K562 (cell line): ENCODE data around the gene C19orf67. TPM values are rescaled to one million over a fixed set of nuclear protein-coding genes. Genes with fewer than 3 reads are reported as not detected.
"Not testable (repeated sequence)": the region's sequence is repeated elsewhere in the genome, so short reads cannot be mapped to it uniquely, and the experiment has no call there.

ENCODE experiments used
- ATAC-seq: fragments of 200-7000 bp; cut with Tn5 transposase; 3 replicates; pipeline ENCODE4 v1.9.1; 2020; ENCODE audit warnings: moderate library complexity
- BruUV-seq: library from RNA; stranded (reverse); fragments of 400-500 nt; replicated peaks from 2 replicates; lab custom pipeline; 2021; lab: Mats Ljungman, UMichigan
- CTCF ChIA-PET: fragments of 300-600 bp; formaldehyde crosslinking; extraction: SDS; loops from one replicate; lab custom pipeline; 2021; ENCODE audit warnings: low intra/inter-chr PET ratio; lab: Yijun Ruan, JAX
- POLR2A ChIA-PET: fragments of 300-600, 350-650 bp; sonication (Branson Sonifier 250); formaldehyde crosslinking; extraction: SDS; loops from one replicate; lab custom pipeline; 2021; ENCODE audit warnings: antibody characterized with exemption, inconsistent platforms; lab: Yijun Ruan, JAX
- DNase-seq, 4 experiments: peaks; one replicate each; pipeline versions ENCODE4 v3.0.0 to v3.0.0-alpha.2; 2011 to 2018; ENCODE audit warnings: low spot score in 3 of 4, mixed read lengths in 3 of 4; ENCODE audit errors: extremely low read depth in 1 of 4
- FAIRE-seq: peaks from 2 replicates; lab custom pipeline; 2011; peaks lifted over from hg19 to GRCh38; lab: Jason Lieb, UNC
- H2AFZ ChIP-seq: 2 replicates; pipeline ENCODE4 v1.6.0; 2011; ENCODE audit warnings: low read depth, low read length, control low read depth, inconsistent platforms
- H3K27ac ChIP-seq: fragments of 200-600 bp; 3 replicates; pipeline ENCODE4 v1.8.0; 2011; ENCODE audit warnings: low read depth, mild to moderate bottlenecking, control low read depth, inconsistent platforms, low read length, moderate library complexity, mixed read lengths; ENCODE audit errors: extremely low read depth
- H3K27me3 ChIP-seq, 2 experiments: fragments of 300-600 bp in 1 of 2; 2 replicates in 1 of 2; 3 replicates in 1 of 2; pipeline versions ENCODE4 v1.6.0 to v1.8.0; 2011; ENCODE audit warnings: inconsistent platforms in 2 of 2, low read length in 2 of 2, mild to moderate bottlenecking in 1 of 2, mixed read lengths in 1 of 2, moderate library complexity in 1 of 2; ENCODE audit not compliant: control insufficient read depth in 2 of 2, insufficient read depth in 2 of 2
- H3K36me3 ChIP-seq: fragments of 300-600 bp; 3 replicates; pipeline ENCODE4 v1.8.0; 2011; ENCODE audit warnings: mild to moderate bottlenecking, low read length, inconsistent platforms; ENCODE audit not compliant: control insufficient read depth, insufficient read depth
- H3K4me1 ChIP-seq, 2 experiments: fragments of 200-600 bp in 1 of 2; replicated peaks in 1 of 2; 2 replicates in 1 of 2; 3 replicates in 1 of 2; pipeline versions ENCODE4 v1.5.1 to v1.8.0; 2011; ENCODE audit warnings: inconsistent platforms in 2 of 2, low read length in 2 of 2, mild to moderate bottlenecking in 1 of 2, mixed read lengths in 1 of 2, moderate library complexity in 1 of 2; ENCODE audit not compliant: control insufficient read depth in 2 of 2, insufficient read depth in 2 of 2
- H3K4me2 ChIP-seq: 2 replicates; pipeline ENCODE4 v1.6.1; 2011; ENCODE audit warnings: low read length, control low read depth, inconsistent platforms, mixed read lengths; ENCODE audit not compliant: insufficient read depth
- H3K4me3 ChIP-seq: fragments of 200-600 bp; sonication (generic), shearing (Covaris generic); 2 replicates; pipeline ENCODE4 v1.5.1; 2016; ENCODE audit warnings: control low read depth, inconsistent platforms
- H3K79me2 ChIP-seq: fragments of 200-600 bp; 3 replicates; pipeline ENCODE4 v1.8.0; 2011; ENCODE audit warnings: low read length, inconsistent platforms; ENCODE audit not compliant: control insufficient read depth, insufficient read depth
- H3K9ac ChIP-seq, 2 experiments: 2 replicates each; pipeline versions ENCODE4 v1.6.0 to v1.6.1; 2011; ENCODE audit warnings: low read depth in 2 of 2, low read length in 2 of 2, control low read depth in 1 of 2, inconsistent platforms in 1 of 2, mild to moderate bottlenecking in 1 of 2, mixed read lengths in 1 of 2; ENCODE audit not compliant: insufficient read depth in 1 of 2
- H3K9me1 ChIP-seq: one replicate; pipeline ENCODE4 v1.6.0; 2011; ENCODE audit warnings: inconsistent platforms, mild to moderate bottlenecking, low read length, moderate library complexity; ENCODE audit not compliant: control insufficient read depth, insufficient read depth
- H3K9me3 ChIP-seq: replicated peaks from 2 replicates; pipeline ENCODE4 v1.5.1; 2011; ENCODE audit warnings: low read depth, low read length, inconsistent platforms; ENCODE audit not compliant: control insufficient read depth, insufficient read depth
- H4K20me1 ChIP-seq: replicated peaks from 2 replicates; pipeline ENCODE4 v1.6.1; 2011; ENCODE audit warnings: low read length, inconsistent platforms, mixed read lengths; ENCODE audit not compliant: control insufficient read depth, insufficient read depth
- HES1 ChIP-seq: fragments of 450-650 bp; IDR thresholded peaks from 2 replicates; pipeline ENCODE4 v1.6.1; 2016; ENCODE audit warnings: low read depth, mild to moderate bottlenecking, moderate library complexity
- ZC3H8 ChIP-seq: fragments of 450-650 bp; IDR thresholded peaks from 2 replicates; pipeline ENCODE4 v1.6.1; 2017
- ZNF121 ChIP-seq: sonication (generic); formaldehyde crosslinking; conservative IDR thresholded peaks from 2 replicates; pipeline ENCODE4 v1.8.0; 2022; ENCODE audit warnings: missing genetic modification reagents
- ZNF282 ChIP-seq: sonication (generic); formaldehyde crosslinking; IDR thresholded peaks from 2 replicates; pipeline ENCODE4 v1.8.1; 2023; ENCODE audit warnings: missing genetic modification reagents
- WGBS: fragments of 100-300 bp; shearing (Covaris generic); methylation state at CpG from one replicate; pipeline ENCODE4 v1.1.6; 2016; ENCODE audit warnings: low coverage, mixed read lengths; ENCODE audit not compliant: insufficient coverage; ENCODE audit errors: missing lambda C conversion rate; 5-methylcytosine and 5-hydroxymethylcytosine counted together
- in situ Hi-C: fragments of 300-500 bp; cut with MboI; formaldehyde crosslinking; loops from 4 replicates; pipeline ENCODE4 v1.15.0; 2018; ENCODE audit warnings: inconsistent platforms, mixed read lengths
- intact Hi-C: fragments of 100-400 bp; cut with micrococcal nuclease; formaldehyde crosslinking; loops from 2 replicates; pipeline ENCODE4 v1.14.2; 2022
- polyA plus RNA-seq, 8 experiments: library from polyadenylated mRNA; depleted of rRNA in 4 of 8; stranded (reverse) in 5 of 8; unstranded in 3 of 8; fragments of >200 nt; fragmentation: Nextera tagmentation in 2 of 8; fragmentation: Illumina TruSeq in 1 of 8; extraction: Ambion mirVana in 2 of 8; extraction: Trizol in 1 of 8; gene quantifications; 2 replicates each; pipeline versions ENCODE4 v1.2.1 to v1.2.3, GENCODE V29; 2011 to 2014; ENCODE audit warnings: inconsistent platforms in 1 of 8, missing spikeins in 1 of 8
- total RNA-seq, 7 experiments: library from RNA; depleted of rRNA in 6 of 7; stranded (reverse); fragments of >200 nt in 6 of 7; fragmentation: Illumina TruSeq in 2 of 7; extraction: Trizol in 2 of 7; gene quantifications; 2 replicates each; pipeline versions ENCODE4 v1.2.1 to v1.2.3, GENCODE V29; 2011 to 2021; ENCODE audit warnings: low replicate concordance in 1 of 7

Gene C19orf67
- total and polyA plus RNA-seq, 9 of the 15 experiments (the other 6 are each of a cell fraction or from before 2014, with no cell fraction given): 0.29 to 1.8 (median 0.51) TPM; not detected in 3

- no peak for TF ChIP-seq HES1
- TF ChIP-seq ZNF282: no peak
- TF ChIP-seq ZC3H8: no peak
- Histone ChIP-seq H3K79me2 (no peaks in the 10 kb centered on the region), H3K9me1 (no peaks in the 10 kb centered on the region), H3K9ac (no peak overlapping the region), H3K27me3 (no peaks in the 10 kb centered on the region), H4K20me1 (no peaks in the 10 kb centered on the region), H3K4me2 (no peak overlapping the region), H3K4me3 (no peak overlapping the region), H2AFZ (no peak overlapping the region), H3K9me3 (peaks cover 4% of the 10 kb centered on the region), H3K27ac (no peak overlapping the region), H3K36me3 (peaks cover 23% of the 10 kb centered on the region; the same call in 2 of the 3 replicates), H3K4me1 (peaks cover 0 to 35% of the 10 kb centered on the region in 2 experiments; a peak in 3 of 5 replicates)
- ChIA-PET CTCF (no interaction called here), POLR2A (interaction anchor here (0.7 kb wide), 1 partner anchor 103 kb away, joined by 3 read pairs; no protein-coding TSS in a partner anchor)
- WGBS: 0% methylated on average over 1 of the region's 9 CpGs
- FAIRE-seq (no peak), ATAC-seq (no peak), DNase-seq (peak in 2 of 4 experiments; percentile 5 to 6)
- in situ Hi-C loops: loop anchor here (25.0 kb wide), 1 partner anchor 465 kb away; no protein-coding TSS in a partner anchor
- BruUV-seq: no TSS peak
- intact Hi-C loops: no loop called here
Measured at GRCh38 chr19:14051980-14052379, 33.6 kb downstream of the C19orf67 start.

DNA sequence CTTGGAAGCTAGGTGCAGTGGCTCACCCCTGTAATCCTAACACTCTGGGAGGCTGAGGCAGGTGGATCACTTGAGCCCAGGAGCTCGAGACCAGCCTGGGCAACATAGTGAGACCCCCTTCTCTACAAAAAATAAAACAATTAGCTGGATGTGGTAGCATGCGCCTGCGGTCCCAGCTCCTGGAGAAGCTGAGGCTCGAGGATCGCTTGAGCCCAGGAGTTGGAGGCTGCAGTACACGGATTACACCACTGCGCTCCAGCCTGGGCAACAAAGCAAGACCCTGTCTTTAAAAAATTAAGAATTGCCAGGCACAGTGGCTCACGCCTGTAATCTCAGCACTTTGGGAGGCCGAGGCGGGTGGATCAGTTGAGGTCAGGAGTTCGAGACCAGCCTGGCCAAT, 34.6 kb downstream of the C19orf67 start:
- peaks cover 27% of the 10 kb centered on the region; the same call in 2 of the 3 replicates for H3K36me3 ChIP-seq
- FAIRE-seq, H4K20me1 ChIP-seq, intact Hi-C loops, DNase-seq, CTCF ChIA-PET, H3K9me3 ChIP-seq, H3K9ac ChIP-seq, H3K4me2 ChIP-seq, ATAC-seq, H3K79me2 ChIP-seq, H3K4me3 ChIP-seq, BruUV-seq, H3K9me1 ChIP-seq: not testable (repeated sequence)
- in situ Hi-C loops: loop anchor here (25.0 kb wide), 1 partner anchor 464 kb away; no protein-coding TSS in a partner anchor
- H3K4me1 ChIP-seq: peaks cover 0 to 31% of the 10 kb centered on the region in 2 experiments; a peak in 2 of 5 replicates
- WGBS: 77% methylated on average over 10 of the region's 11 CpGs
- TF ChIP-seq ZNF121: peak; percentile 87
- TF ChIP-seq, all 486 proteins: peak for 1; not testable (repeated sequence) for 485
- H3K27ac ChIP-seq, H2AFZ ChIP-seq, H3K27me3 ChIP-seq: not testable (repeated sequence)
- POLR2A ChIA-PET: interaction anchor here (0.6 kb wide), 3 partner anchors 10 to 770 kb away, joined by 3 read pairs; no protein-coding TSS in a partner anchor
